IPS-18a (cell line): ENCODE results near the gene SEC61B.
A peak's percentile ranks its signal among the peaks of the same experiment; 100 is the strongest.
"Not testable (repeated sequence)": the region's sequence is repeated elsewhere in the genome, so short reads cannot be mapped to it uniquely, and the experiment has no call there.

Experiments
- H3K27ac ChIP-seq: one replicate; pipeline ENCODE4 v1.5.1; 2013; ENCODE audit warnings: low read length
- H3K27me3 ChIP-seq: one replicate; pipeline ENCODE4 v1.6.1; 2013; ENCODE audit warnings: mild to moderate bottlenecking, low read length; ENCODE audit not compliant: control insufficient read depth, insufficient read depth
- H3K36me3 ChIP-seq: one replicate; pipeline ENCODE4 v1.6.1; 2013; ENCODE audit warnings: low read depth, low read length; ENCODE audit not compliant: control insufficient read depth
- H3K4me1 ChIP-seq: one replicate; pipeline ENCODE4 v1.6.1; 2013; ENCODE audit warnings: low read depth, low read length; ENCODE audit not compliant: control insufficient read depth
- H3K4me3 ChIP-seq: one replicate; pipeline ENCODE4 v1.5.1; 2013; ENCODE audit warnings: low read length
- H3K9ac ChIP-seq: one replicate; pipeline ENCODE4 v1.6.1; 2013; ENCODE audit warnings: mild to moderate bottlenecking, low read length, moderate library complexity
- H3K9me3 ChIP-seq: one replicate; pipeline ENCODE4 v1.6.1; 2013; ENCODE audit warnings: low read depth, low read length; ENCODE audit not compliant: control insufficient read depth

SEC61B gene

GRCh38 chr9:99196484-99196883 is 25.6 kb upstream of the SEC61B start:
- not testable (repeated sequence) for H3K4me1 ChIP-seq, H3K36me3 ChIP-seq, H3K9me3 ChIP-seq, H3K9ac ChIP-seq, H3K4me3 ChIP-seq, H3K27ac ChIP-seq, H3K27me3 ChIP-seq

DNA sequence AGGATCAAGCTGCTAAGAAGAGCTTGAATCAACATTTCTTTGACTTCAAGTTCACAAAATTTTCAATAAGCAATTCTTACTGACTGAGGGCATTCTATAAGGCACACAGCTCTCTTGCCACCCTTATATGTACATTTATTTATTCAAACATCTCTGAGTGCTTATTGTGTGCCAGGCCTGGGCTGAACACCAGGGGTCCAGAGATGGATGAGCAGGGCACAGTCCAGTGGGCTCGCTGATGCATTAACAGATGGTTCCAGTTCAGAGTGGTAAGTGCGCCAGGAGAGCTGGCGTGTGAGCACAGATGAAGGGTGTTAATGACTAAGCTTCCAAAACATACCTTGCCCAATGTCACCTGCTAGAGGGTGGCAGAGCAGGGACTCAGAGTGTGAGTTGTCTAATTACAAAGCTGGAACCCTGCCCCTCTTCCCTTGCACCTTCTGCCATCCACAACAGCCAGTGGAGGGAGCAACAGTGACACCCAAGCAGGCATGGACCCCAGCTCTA is 24.9 kb upstream of the SEC61B start:
- Histone ChIP-seq H3K4me1 (no peaks in the 10 kb centered on the region), H3K27ac (no peak overlapping the region), H3K9ac (no peak overlapping the region), H3K9me3 (no peaks in the 10 kb centered on the region), H3K27me3 (no peaks in the 10 kb centered on the region), H3K36me3 (no peaks in the 10 kb centered on the region), H3K4me3 (no peak overlapping the region)

GRCh38 chr9:99197987-99198386 is 24.1 kb upstream of the SEC61B start:
- Histone ChIP-seq H3K9ac (no peak overlapping the region), H3K4me1 (no peaks in the 10 kb centered on the region), H3K27me3 (no peaks in the 10 kb centered on the region), H3K36me3 (no peaks in the 10 kb centered on the region), H3K27ac (no peak overlapping the region), H3K9me3 (no peaks in the 10 kb centered on the region), H3K4me3 (no peak overlapping the region)

- no peaks in the 10 kb centered on the region for H3K4me1 ChIP-seq
These were observed 22.0 kb upstream of the SEC61B start for GRCh38 chr9:99199938-99200539.

GRCh38 chr9:99201603-99202002 is 20.5 kb upstream of the SEC61B start:
- H3K4me3 ChIP-seq = no peak overlapping the region
- H3K27ac ChIP-seq = no peak overlapping the region
- no peaks in the 10 kb centered on the region for H3K9me3 ChIP-seq
- H3K4me1 ChIP-seq = no peaks in the 10 kb centered on the region
- no peak overlapping the region for H3K9ac ChIP-seq
- H3K27me3 ChIP-seq = no peaks in the 10 kb centered on the region
- H3K36me3 ChIP-seq = no peaks in the 10 kb centered on the region

More at GRCh38 chr9:99199938-99200539, 22.0 kb upstream of the SEC61B start:
- H3K27ac ChIP-seq = no peak overlapping the region
- no peaks in the 10 kb centered on the region for H3K9me3 ChIP-seq
- no peaks in the 10 kb centered on the region for H3K36me3 ChIP-seq
- no peak overlapping the region for H3K9ac ChIP-seq
- H3K4me3 ChIP-seq = no peak overlapping the region
- H3K27me3 ChIP-seq = no peaks in the 10 kb centered on the region

- Histone ChIP-seq H3K4me3 (no peak overlapping the region), H3K9ac (no peak overlapping the region), H3K4me1 (no peaks in the 10 kb centered on the region), H3K36me3 (no peaks in the 10 kb centered on the region), H3K27me3 (no peaks in the 10 kb centered on the region), H3K27ac (no peak overlapping the region), H3K9me3 (no peaks in the 10 kb centered on the region)
These were observed 11.5 kb upstream of the SEC61B start for GRCh38 chr9:99210572-99210971.

- H3K9ac ChIP-seq = no peak overlapping the region
- H3K4me3 ChIP-seq = no peak overlapping the region
- H3K9me3 ChIP-seq = no peaks in the 10 kb centered on the region
- H3K36me3 ChIP-seq = peaks cover under 1% of the 10 kb centered on the region
- H3K27me3 ChIP-seq = no peaks in the 10 kb centered on the region
- H3K27ac ChIP-seq = no peak overlapping the region
- H3K4me1 ChIP-seq = no peaks in the 10 kb centered on the region
These were observed 10.3 kb upstream of the SEC61B start for GRCh38 chr9:99211746-99212145.

DNA sequence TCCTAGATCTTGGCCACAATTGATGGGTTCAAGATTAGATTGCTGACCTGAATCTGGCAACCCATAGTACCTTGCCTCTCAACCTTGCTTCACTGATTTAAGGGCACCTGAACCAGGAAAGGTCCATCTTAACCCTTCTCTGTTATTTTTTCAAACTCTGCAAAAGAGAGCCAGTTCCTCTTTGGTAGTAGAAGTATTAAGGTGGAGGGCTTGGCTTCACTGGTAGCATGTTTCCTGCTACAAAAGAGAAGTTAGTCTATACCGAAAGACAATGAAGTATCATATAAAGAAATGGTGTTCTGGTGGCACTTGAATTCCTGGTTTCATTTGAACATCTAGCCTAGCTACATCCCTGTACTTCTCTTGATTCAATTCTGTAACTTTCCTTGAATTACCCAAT is 8.9 kb upstream of the SEC61B start:
- Histone ChIP-seq H3K4me1 (no peaks in the 10 kb centered on the region), H3K9me3 (no peaks in the 10 kb centered on the region), H3K36me3 (peaks cover 13% of the 10 kb centered on the region), H3K27me3 (no peaks in the 10 kb centered on the region), H3K4me3 (no peak overlapping the region), H3K27ac (no peak overlapping the region), H3K9ac (no peak overlapping the region)

DNA sequence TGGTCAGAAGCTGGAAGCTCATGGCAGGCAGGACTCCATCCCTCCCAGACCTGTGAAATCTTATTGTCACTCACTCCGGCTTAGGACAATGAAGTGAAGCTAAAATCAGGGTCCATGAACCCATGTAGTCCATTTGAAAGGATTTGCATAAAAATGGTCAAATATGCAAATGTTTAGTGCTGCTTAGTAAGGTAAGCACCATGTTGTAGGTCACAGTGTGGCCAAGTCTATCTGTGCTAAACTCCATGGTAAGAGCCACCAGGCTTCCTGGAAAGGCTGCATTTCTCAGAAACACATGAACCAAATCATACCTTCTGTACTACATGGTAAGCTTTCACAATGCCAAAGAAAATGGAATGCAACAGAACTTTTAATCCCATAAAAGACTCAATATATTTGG is 6.0 kb upstream of the SEC61B start:
- no peaks in the 10 kb centered on the region for H3K4me1 ChIP-seq
- no peak overlapping the region for H3K4me3 ChIP-seq
- peaks cover 17% of the 10 kb centered on the region for H3K36me3 ChIP-seq
- no peak overlapping the region for H3K27ac ChIP-seq
- H3K27me3 ChIP-seq = no peaks in the 10 kb centered on the region
- no peak overlapping the region for H3K9ac ChIP-seq
- H3K9me3 ChIP-seq = no peaks in the 10 kb centered on the region

- Histone ChIP-seq H3K36me3 (peaks cover 27% of the 10 kb centered on the region), H3K9me3 (no peaks in the 10 kb centered on the region), H3K27me3 (no peaks in the 10 kb centered on the region), H3K27ac (no peak overlapping the region), H3K4me3 (peak overlapping the region; percentile 3), H3K4me1 (no peaks in the 10 kb centered on the region), H3K9ac (no peak overlapping the region)
These were observed 2.1 kb upstream of the SEC61B start for GRCh38 chr9:99220011-99220410.

DNA sequence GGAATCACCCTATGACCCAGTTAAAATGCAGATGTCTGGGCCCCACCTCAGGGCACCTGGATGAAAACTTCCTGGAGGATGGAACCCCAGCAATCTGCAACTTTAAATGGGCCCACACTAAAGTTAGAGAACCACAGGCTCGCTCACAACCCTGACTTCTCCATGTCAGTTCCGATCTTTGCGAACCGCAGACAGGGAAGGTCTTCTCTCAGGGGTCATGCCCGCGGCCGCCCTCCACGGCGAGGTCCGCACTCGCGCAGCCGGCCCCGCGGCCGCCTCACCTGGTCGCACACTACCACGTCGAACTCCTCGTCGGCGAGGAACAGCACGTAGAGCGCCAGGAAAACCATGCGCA is 839 bp upstream of the SEC61B start:
- H3K27ac ChIP-seq = peak overlapping the region; percentile 99
- H3K4me3 ChIP-seq = peak overlapping the region; percentile 87
- peaks cover 32% of the 10 kb centered on the region for H3K36me3 ChIP-seq
- H3K27me3 ChIP-seq = no peaks in the 10 kb centered on the region
- no peaks in the 10 kb centered on the region for H3K9me3 ChIP-seq
- peak overlapping the region; percentile 89 for H3K9ac ChIP-seq
- H3K4me1 ChIP-seq = no peaks in the 10 kb centered on the region

GRCh38 chr9:99222416-99223270 is 561 bp downstream of the SEC61B start:
- H3K36me3 ChIP-seq = peaks cover 27% of the 10 kb centered on the region
- H3K9ac ChIP-seq = peak overlapping the region; percentile 89
- H3K4me3 ChIP-seq = peak overlapping the region; percentile 87
- no peaks in the 10 kb centered on the region for H3K27me3 ChIP-seq
- H3K27ac ChIP-seq = peak overlapping the region; percentile 99
- H3K9me3 ChIP-seq = no peaks in the 10 kb centered on the region
- H3K4me1 ChIP-seq = no peaks in the 10 kb centered on the region
